IMR-90 (cell line): ENCODE results near the gene COLEC12. TPM values are rescaled to one million over a fixed set of nuclear protein-coding genes. Genes with fewer than 3 reads are reported as not detected.

Source experiments
- ATAC-seq: fragments of 200-7000 bp; cut with Tn5 transposase; 2 replicates; pipeline ENCODE4 v1.9.1; 2020; ENCODE audit warnings: low read depth, mild to moderate bottlenecking, moderate library complexity
- BruUV-seq: library from RNA; stranded (reverse); fragments of 400-500 nt; replicated peaks from 2 replicates; lab custom pipeline; 2021; lab: Mats Ljungman, UMichigan
- CTCF ChIA-PET: fragments of 300-600 bp; formaldehyde crosslinking; extraction: SDS; loops from one replicate; lab custom pipeline; 2021; ENCODE audit warnings: antibody characterized with exemption; lab: Yijun Ruan, JAX
- POLR2A ChIA-PET: fragments of 300-600 bp; sonication (Branson Sonifier 250); formaldehyde crosslinking; loops from one replicate; lab custom pipeline; 2022; ENCODE audit warnings: antibody characterized with exemption; ENCODE audit not compliant: unreplicated experiment; lab: Charles Lee
- DNase-seq: peaks from one replicate; pipeline ENCODE4 v3.0.0; 2013
- H2AFZ ChIP-seq: replicated peaks from 2 replicates; pipeline ENCODE3; 2013; ENCODE audit warnings: low read length, mild to moderate bottlenecking; ENCODE audit not compliant: poor library complexity
- H2AK5ac ChIP-seq: 2 replicates; pipeline ENCODE4 v1.6.1; 2013; ENCODE audit warnings: low read depth, low read length, inconsistent platforms
- H2AK9ac ChIP-seq: replicated peaks from 2 replicates; pipeline ENCODE3; 2013; ENCODE audit warnings: mild to moderate bottlenecking, low read depth, low read length, moderate library complexity; ENCODE audit not compliant: poor library complexity
- H2BK120ac ChIP-seq: 2 replicates; pipeline ENCODE4 v1.6.1; 2013; ENCODE audit warnings: low read depth, low read length, inconsistent platforms
- H2BK15ac ChIP-seq: 3 replicates; pipeline ENCODE4 v1.6.1; 2013; ENCODE audit warnings: low read depth, low read length, inconsistent platforms
- H2BK20ac ChIP-seq: 2 replicates; pipeline ENCODE4 v1.6.1; 2013; ENCODE audit warnings: low read depth, mild to moderate bottlenecking, inconsistent platforms, low read length, moderate library complexity
- H2BK5ac ChIP-seq: 2 replicates; pipeline ENCODE4 v1.6.1; 2013; ENCODE audit warnings: mild to moderate bottlenecking, low read depth, low read length, inconsistent platforms; ENCODE audit not compliant: poor library complexity, severe bottlenecking
- H3K14ac ChIP-seq: replicated peaks from 2 replicates; pipeline ENCODE4 v1.6.1; 2013; ENCODE audit warnings: low read depth, low read length, inconsistent platforms
- H3K18ac ChIP-seq: 2 replicates; pipeline ENCODE4 v1.6.1; 2013; ENCODE audit warnings: low read depth, low read length, control low read depth
- H3K23ac ChIP-seq: 2 replicates; pipeline ENCODE4 v1.6.1; 2013; ENCODE audit warnings: low read depth, low read length, inconsistent platforms
- H3K27ac ChIP-seq: 2 replicates; pipeline ENCODE4 v1.5.1; 2013; ENCODE audit warnings: mild to moderate bottlenecking, control low read depth, low read length; ENCODE audit not compliant: insufficient read depth
- H3K27me3 ChIP-seq: 2 replicates; pipeline ENCODE4 v1.6.1; 2013; ENCODE audit warnings: low read length; ENCODE audit not compliant: control insufficient read depth, insufficient read depth
- H3K36me3 ChIP-seq: 2 replicates; pipeline ENCODE4 v1.6.1; 2013; ENCODE audit warnings: low read length, mixed read lengths; ENCODE audit not compliant: control insufficient read depth, insufficient read depth
- H3K4ac ChIP-seq: 2 replicates; pipeline ENCODE4 v1.6.1; 2013; ENCODE audit warnings: low read depth, low read length, inconsistent platforms
- H3K4me1 ChIP-seq: 2 replicates; pipeline ENCODE4 v1.6.1; 2013; ENCODE audit warnings: low read length, mixed read lengths; ENCODE audit not compliant: control insufficient read depth, insufficient read depth
- H3K4me2 ChIP-seq: 2 replicates; pipeline ENCODE4 v1.6.1; 2013; ENCODE audit warnings: low read depth, mild to moderate bottlenecking, control low read depth, low read length, moderate library complexity
- H3K4me3 ChIP-seq: 2 replicates; pipeline ENCODE4 v1.5.1; 2013; ENCODE audit warnings: low read depth, mild to moderate bottlenecking, control low read depth, low read length, moderate library complexity; ENCODE audit not compliant: insufficient read depth
- H3K56ac ChIP-seq: 2 replicates; pipeline ENCODE4 v1.6.1; 2013; ENCODE audit warnings: low read length, inconsistent platforms; ENCODE audit not compliant: insufficient read depth; ENCODE audit errors: extremely low read depth
- H3K79me1 ChIP-seq, 2 experiments: 2 replicates each; pipeline ENCODE4 v1.6.1; 2013; ENCODE audit warnings: low read length in 2 of 2, inconsistent platforms in 1 of 2, low read depth in 1 of 2
- H3K9ac ChIP-seq: 2 replicates; pipeline ENCODE4 v1.6.1; 2013; ENCODE audit warnings: low read depth, low read length, control low read depth
- H3K9me1 ChIP-seq: 2 replicates; pipeline ENCODE4 v1.6.1; 2013; ENCODE audit warnings: low read length, inconsistent platforms; ENCODE audit not compliant: insufficient read depth
- H3K9me3 ChIP-seq: 2 replicates; pipeline ENCODE4 v1.6.1; 2013; ENCODE audit warnings: low read length; ENCODE audit not compliant: control insufficient read depth, insufficient read depth
- H4K20me1 ChIP-seq: 2 replicates; pipeline ENCODE4 v1.6.1; 2013; ENCODE audit warnings: low read length, inconsistent platforms; ENCODE audit not compliant: insufficient read depth
- H4K5ac ChIP-seq: 2 replicates; pipeline ENCODE4 v1.6.1; 2013; ENCODE audit warnings: mild to moderate bottlenecking, low read depth, low read length, control low read depth
- H4K8ac ChIP-seq, 2 experiments: 2 replicates each; pipeline ENCODE4 v1.6.1; 2013; ENCODE audit warnings: low read depth in 2 of 2, low read length in 2 of 2, control low read depth in 1 of 2, inconsistent platforms in 1 of 2
- H4K91ac ChIP-seq: 2 replicates; pipeline ENCODE4 v1.6.1; 2013; ENCODE audit warnings: low read depth, low read length, inconsistent platforms; ENCODE audit not compliant: insufficient read depth
- BHLHE40 ChIP-seq: fragments of 150-350 bp; IDR thresholded peaks from 2 replicates; pipeline ENCODE4 v1.6.1; 2016; ENCODE audit warnings: mild to moderate bottlenecking, low read depth, low read length
- CEBPB ChIP-seq: IDR thresholded peaks from 2 replicates; pipeline ENCODE4 v1.6.1; 2012; ENCODE audit warnings: low read depth, low read length, improper control_type of control experiment
- CHD1 ChIP-seq: IDR thresholded peaks from 2 replicates; pipeline ENCODE4 v1.6.1; 2012; ENCODE audit warnings: low read depth, low read length, improper control_type of control experiment
- ELK1 ChIP-seq: fragments of 150-350 bp; IDR thresholded peaks from 2 replicates; pipeline ENCODE4 v1.6.1; 2016; ENCODE audit warnings: low read depth, mild to moderate bottlenecking, low read length, moderate library complexity, borderline replicate concordance
- FOS ChIP-seq: fragments of 150-350 bp; IDR thresholded peaks from 2 replicates; pipeline ENCODE4 v1.6.1; 2016; ENCODE audit warnings: low read depth, low read length
- MAFK ChIP-seq: IDR thresholded peaks from 2 replicates; pipeline ENCODE4 v1.6.1; 2012; ENCODE audit warnings: low read depth, low read length, improper control_type of control experiment
- MAZ ChIP-seq: IDR thresholded peaks from 2 replicates; pipeline ENCODE4 v1.6.1; 2012; ENCODE audit warnings: low read depth, mild to moderate bottlenecking, low read length, improper control_type of control experiment, moderate library complexity, borderline replicate concordance
- MXI1 ChIP-seq: IDR thresholded peaks from 2 replicates; pipeline ENCODE4 v1.6.1; 2012; ENCODE audit warnings: low read depth, mild to moderate bottlenecking, low read length, moderate library complexity, borderline replicate concordance
- NFE2L2 ChIP-seq: fragments of 150-350 bp; IDR thresholded peaks from 2 replicates; pipeline ENCODE4 v1.6.1; 2016; ENCODE audit warnings: low read depth, mild to moderate bottlenecking, low read length
- POLR2A ChIP-seq: IDR thresholded peaks from 2 replicates; pipeline ENCODE4 v1.6.1; 2012; ENCODE audit warnings: mild to moderate bottlenecking, low read depth, low read length
- RAD21 ChIP-seq: IDR thresholded peaks from 2 replicates; pipeline ENCODE4 v1.6.1; 2012; ENCODE audit warnings: low read length, improper control_type of control experiment
- RCOR1 ChIP-seq: IDR thresholded peaks from 2 replicates; pipeline ENCODE4 v1.6.1; 2012; ENCODE audit warnings: mild to moderate bottlenecking, low read length, improper control_type of control experiment; ENCODE audit not compliant: insufficient replicate concordance
- RFX5 ChIP-seq: IDR thresholded peaks from 2 replicates; pipeline ENCODE4 v1.8.0; 2012; ENCODE audit warnings: low read depth, mild to moderate bottlenecking, low read length, moderate library complexity
- SMC3 ChIP-seq: fragments of 150-350 bp; IDR thresholded peaks from 2 replicates; pipeline ENCODE4 v1.6.1; 2016; ENCODE audit warnings: low read depth, mild to moderate bottlenecking, antibody characterized with exemption, low read length, moderate library complexity
- USF2 ChIP-seq: fragments of 150-350 bp; IDR thresholded peaks from 2 replicates; pipeline ENCODE4 v1.6.1; 2017; ENCODE audit warnings: mild to moderate bottlenecking, antibody characterized with exemption, low read length, low read depth
- WGBS, 2 experiments: methylation state at CpG; one replicate each; pipeline versions ENCODE4 v1.1.5 to v1.1.7; 2013; ENCODE audit warnings: missing lambda C conversion rate in 2 of 2; ENCODE audit not compliant: insufficient read length in 1 of 2; ENCODE audit errors: extremely low coverage in 2 of 2; 5-methylcytosine and 5-hydroxymethylcytosine counted together
- dilution Hi-C: fragments of 300-500 bp; cut with HindIII; formaldehyde crosslinking; loops from one replicate; pipeline ENCODE4 v1.14.3; 2018; ENCODE audit warnings: low sequenced_read_pairs; ENCODE audit not compliant: unreplicated experiment
- in situ Hi-C: fragments of 300-500 bp; cut with MboI; formaldehyde crosslinking; loops from 3 replicates; pipeline ENCODE4 v1.14.3; 2019; ENCODE audit warnings: low sequenced_read_pairs, inconsistent platforms, mixed read lengths
- intact Hi-C: fragments of 100-400 bp; cut with micrococcal nuclease; formaldehyde crosslinking; loops from 2 replicates; pipeline ENCODE4 v1.10.0; 2022
- polyA plus RNA-seq, 3 experiments: library from polyadenylated mRNA; depleted of rRNA; stranded (reverse); fragments of >200 nt; gene quantifications; 2 replicates each; pipeline ENCODE4 v1.2.3, GENCODE V29; 2012; ENCODE audit warnings: low replicate concordance in 1 of 3
- total RNA-seq: library from RNA; depleted of rRNA; stranded (reverse); fragments of >200 nt; gene quantifications from 2 replicates; pipeline ENCODE4 v1.2.3, GENCODE V29; 2012

Gene COLEC12
- total and polyA plus RNA-seq, 2 of the 4 experiments (the other 2 are of a cell fraction): 1.0 to 2.3 TPM

- BruUV-seq: no TSS peak
- Histone ChIP-seq H2BK5ac (no peak overlapping the region), H3K23ac (no peak overlapping the region), H2AK9ac (no peak overlapping the region), H4K91ac (peak overlapping the region; percentile 34; the same call in 1 of the 2 replicates), H3K27me3 (0 out of 2 replicates have a peak, but pooled peaks cover 1% of the 10 kb centered on the region), H3K56ac (no peak overlapping the region), H3K4ac (peak overlapping the region; percentile 33; the same call in 1 of the 2 replicates), H3K4me2 (no peak overlapping the region), H3K18ac (peak overlapping the region; percentile 42; the same call in 1 of the 2 replicates), H2BK15ac (peak overlapping the region; percentile 11; the same call in 1 of the 3 replicates), H2BK120ac (peak overlapping the region; percentile 80), H2AFZ (no peak overlapping the region), H3K4me1 (peaks cover 19% of the 10 kb centered on the region), H4K5ac (no peak overlapping the region), H3K27ac (no peak overlapping the region; the same call in 1 of the 2 replicates), H4K20me1 (peaks cover 4% of the 10 kb centered on the region; the same call in 1 of the 2 replicates), H3K9ac (no peak overlapping the region), H3K14ac (no peak overlapping the region), H3K9me1 (peaks cover 17% of the 10 kb centered on the region), H3K79me1 (no peaks in the 10 kb centered on the region), H2AK5ac (no peak overlapping the region; the same call in 1 of the 2 replicates), H4K8ac (no peak overlapping the region; a peak in 1 of 4 replicates), H3K36me3 (no peaks in the 10 kb centered on the region), H3K4me3 (no peak overlapping the region), H3K9me3 (no peaks in the 10 kb centered on the region), H2BK20ac (0 out of 2 replicates have a peak overlapping the region, but pooled peaks have one; percentile 73)
- POLR2A ChIA-PET: no interaction called here
- intact Hi-C loops: loop anchor here (2.0 to 10.0 kb wide), 2 partner anchors 72 to 220 kb away; no protein-coding TSS in a partner anchor
- no CpG with 5 or more reads among the region's 6 CpGs for WGBS, 2 experiments
- in situ Hi-C loops: no loop called here
- ATAC-seq: no peak
- DNase-seq: no peak
- CTCF ChIA-PET: no interaction called here
- dilution Hi-C loops: no loop called here
- TF ChIP-seq NFE2L2 (no peak), MAZ (no peak), SMC3 (no peak), USF2 (no peak), POLR2A (no peak), RFX5 (no peak), ELK1 (no peak), CHD1 (no peak), FOS (no peak), MXI1 (no peak), MAFK (no peak), RCOR1 (no peak), RAD21 (no peak), BHLHE40 (no peak), CEBPB (no peak)
Measured at GRCh38 chr18:394262-394986, 106.1 kb downstream of the COLEC12 start.
